ENCODE measurements around the gene GOLGA6L6. TPM values are rescaled to one million over a fixed set of nuclear protein-coding genes. Genes with fewer than 3 reads are reported as not detected.

Gene GOLGA6L6, protein sequence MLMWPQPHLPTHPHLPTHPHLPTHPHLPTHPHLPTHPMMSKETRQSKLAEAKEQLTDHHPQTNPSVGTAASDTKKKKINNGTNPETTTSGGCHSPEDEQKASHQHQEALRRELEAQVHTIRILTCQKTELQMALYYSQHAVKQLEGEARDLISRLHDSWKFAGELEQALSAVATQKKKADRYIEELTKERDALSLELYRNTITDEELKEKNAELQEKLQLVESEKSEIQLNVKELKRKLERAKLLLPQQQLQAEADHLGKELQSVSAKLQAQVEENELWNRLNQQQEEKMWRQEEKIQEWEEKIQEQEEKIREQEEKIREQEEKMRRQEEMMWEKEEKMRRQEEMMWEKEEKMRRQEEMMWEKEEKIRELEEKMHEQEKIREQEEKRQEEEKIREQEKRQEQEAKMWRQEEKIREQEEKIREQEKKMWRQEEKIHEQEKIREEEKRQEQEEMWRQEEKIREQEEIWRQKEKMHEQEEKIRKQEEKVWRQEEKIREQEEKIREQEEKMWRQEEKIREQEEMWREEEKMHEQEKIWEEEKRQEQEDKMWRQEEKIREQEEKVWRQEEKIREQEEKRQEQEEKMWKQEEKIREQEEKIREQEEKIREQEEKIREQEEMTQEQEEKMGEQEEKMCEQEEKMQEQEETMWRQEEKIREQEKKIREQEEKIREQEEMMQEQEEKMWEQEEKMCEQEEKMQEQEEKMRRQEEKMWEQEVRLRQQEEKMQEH
- total RNA-seq = not detected in 2 replicates

DNA sequence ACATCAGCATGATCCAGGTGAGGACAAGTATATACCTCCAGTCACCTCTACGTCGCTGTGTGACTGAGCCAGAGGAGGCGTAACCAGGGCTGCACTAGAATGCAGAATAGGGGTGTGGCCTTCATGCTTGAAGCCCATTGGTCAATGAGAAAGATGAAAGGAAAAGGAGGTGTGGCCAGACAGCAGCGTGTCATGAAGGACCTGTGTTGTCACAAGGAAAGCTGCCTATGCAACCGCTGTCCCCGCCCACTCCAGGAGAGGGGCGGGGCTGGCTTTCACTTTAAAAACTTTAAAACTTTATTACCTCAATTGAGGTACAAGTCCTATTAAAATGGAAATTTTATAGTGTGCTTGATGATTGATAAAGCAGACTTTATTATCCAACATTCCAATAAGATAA lies at the start of gene GOLGA6L6:
GOLGA6L6 (minus strand) TSS at position 101 of the 400 bp plus-strand sequence; CDS start at position 10, 91 bp downstream.

